Adrenal gland (tissue), 12 donors: ENCODE data around the gene FREM2. TPM values are rescaled to one million over a fixed set of nuclear protein-coding genes. Genes with fewer than 3 reads are reported as not detected.

Source experiments
- DNase-seq, 7 donors: peaks; one replicate each; pipeline ENCODE4 v3.0.0-alpha.2; 2019 to 2020
- H3K27ac ChIP-seq, 5 donors: fragments of 200-600 bp; sonication (generic) in 4 of 5; 1 replicate in 3 of 5; 2 replicates in 2 of 5; pipeline versions ENCODE4 v1.5.1 to v1.8.0; 2016 to 2020; ENCODE audit warnings: mild to moderate bottlenecking in 1 of 5
- H3K27me3 ChIP-seq: fragments of 200-600 bp; 2 replicates; pipeline ENCODE4 v1.8.0; 2021
- H3K36me3 ChIP-seq, 2 donors: fragments of 200-600 bp; replicated peaks in 1 of 2; 1 replicate in 1 of 2; 2 replicates in 1 of 2; pipeline versions ENCODE4 v1.5.1 to v1.8.0; 2018 to 2022
- H3K4me1 ChIP-seq, 2 donors: fragments of 200-600 bp; replicated peaks in 1 of 2; 1 replicate in 1 of 2; 2 replicates in 1 of 2; pipeline versions ENCODE4 v1.5.1 to v1.8.0; 2018 to 2021
- H3K4me3 ChIP-seq, 4 donors: fragments of 200-600 bp; sonication (generic) in 3 of 4; one replicate each; pipeline ENCODE4 v1.5.1; 2016 to 2018
- H3K9me3 ChIP-seq, 3 donors: fragments of 200-600 bp; sonication (generic) in 1 of 3; replicated peaks in 1 of 3; 1 replicate in 2 of 3; 2 replicates in 1 of 3; pipeline versions ENCODE4 v1.5.1 to v1.8.0; 2016 to 2021
- CTCF ChIP-seq, 6 experiments: fragments of 450-650 bp in 4 of 6; fragments of 200-600 bp in 2 of 6; sonication (generic) in 1 of 6; IDR thresholded peaks; 1 replicate in 5 of 6; 2 replicates in 1 of 6; pipeline versions ENCODE4 v1.5.1 to v1.8.0; 2016 to 2021; ENCODE audit warnings: antibody characterized with exemption in 6 of 6, mild to moderate bottlenecking in 2 of 6, moderate library complexity in 1 of 6
- POLR2A ChIP-seq, 2 donors: fragments of 450-650 bp; IDR thresholded peaks; one replicate each; pipeline ENCODE4 v1.6.1; 2017; ENCODE audit warnings: antibody characterized with exemption in 2 of 2, mild to moderate bottlenecking in 2 of 2, moderate library complexity in 1 of 2
- WGBS, 4 donors: extraction: QIAGEN DNeasy Blood & Tissue Kit in 2 of 4; methylation state at CpG; one replicate each; pipeline versions ENCODE4 v1.1.5 to v1.1.7; 2013 to 2017; 5-methylcytosine and 5-hydroxymethylcytosine counted together
- intact Hi-C, 2 donors: fragments of 100-400 bp; cut with DNase I; formaldehyde crosslinking; loops; one replicate each; pipeline versions ENCODE4 v1.14.1 to v1.15.0; 2022 to 2023
- polyA plus RNA-seq, 3 donors: library from polyadenylated mRNA; stranded (reverse); fragments of 200-250 nt in 2 of 3; fragments of 350-450 nt in 1 of 3; fragmentation: Illumina TruSeq in 1 of 3; extraction: RNeasy Lipid Tissue Mini Kit (QIAGEN cat#74804) in 1 of 3; gene quantifications; one replicate each; pipeline ENCODE4 v1.2.3, GENCODE V29; 2013 to 2014
- total RNA-seq, 9 donors: library from RNA; depleted of rRNA in 4 of 9; stranded (reverse); fragments of >200 nt in 4 of 9; fragments of 120-200 nt in 1 of 9; fragmentation: NEBNext Ultra II Directional in 1 of 9; extraction: Animal tissue kit (Norgen Biotek cat#: 25700) in 1 of 9; gene quantifications; one replicate each; pipeline versions ENCODE4 v1.1.0 to v1.2.4, GENCODE V29; 2013 to 2023
- donor health status: healthy with polysubstance abuse.
- donor health status: Bipolar disorder and iron deficiency.
- donor health status: DM: yes; HTN: yes; CAD: no.
- donor health status: DM: no; HTN: no; CAD: no.
- donor health status: DM: no; HTN: no; CAD: no.
- donor health status: DM: yes; HTN: yes; CAD: no.

The FREM2 gene
- total and polyA plus RNA-seq, 12 donors, result 0.10 to 414 (median 0.58) TPM

- DNase-seq, result no peak
- Histone ChIP-seq H3K9me3 (no peaks in the 10 kb centered on the region), H3K4me3 (no peak overlapping the region), H3K27ac (no peak overlapping the region), H3K4me1 (no peaks in the 10 kb centered on the region), H3K27me3 (no peaks in the 10 kb centered on the region), H3K36me3 (no peaks in the 10 kb centered on the region)
- intact Hi-C loops, result no loop called here
- TF ChIP-seq POLR2A (IDR thresholded peaks at IDR 0.05), result no peak
- no peak for TF ChIP-seq CTCF (IDR thresholded peaks at IDR 0.05)
- 72 to 84% (median 76%) methylated on average over 4 of the region's 4 CpGs for WGBS, 4 donors
Measured at GRCh38 chr13:38730332-38730731, 43.5 kb downstream of the FREM2 start.

GRCh38 chr13:38733146-38733545 lies 46.3 kb downstream of the FREM2 start:
- no peaks in the 10 kb centered on the region for H3K4me1 ChIP-seq
- H3K9me3 ChIP-seq, result no peaks in the 10 kb centered on the region
- TF ChIP-seq POLR2A (IDR thresholded peaks at IDR 0.05) (no peak), CTCF (IDR thresholded peaks at IDR 0.05) (no peak)
- WGBS, 4 donors, result 72 to 84% (median 74%) methylated on average over 1 of the region's 1 CpG
- no peak overlapping the region for H3K27ac ChIP-seq
- no peak overlapping the region for H3K4me3 ChIP-seq
- intact Hi-C loops, result no loop called here
- H3K36me3 ChIP-seq, result no peaks in the 10 kb centered on the region
- H3K27me3 ChIP-seq, result no peaks in the 10 kb centered on the region
- DNase-seq, result no peak

- intact Hi-C loops, result no loop called here
Measured at GRCh38 chr13:38735665-38736440, 49.0 kb downstream of the FREM2 start.

GRCh38 chr13:38743466-38743865 lies 56.6 kb downstream of the FREM2 start:
- Histone ChIP-seq H3K9me3 (no peaks in the 10 kb centered on the region), H3K4me1 (no peaks in the 10 kb centered on the region), H3K36me3 (no peaks in the 10 kb centered on the region), H3K27ac (no peak overlapping the region), H3K27me3 (no peaks in the 10 kb centered on the region), H3K4me3 (no peak overlapping the region)
- DNase-seq, result no peak
- 58 to 65% (median 61%) methylated on average over 4 of the region's 4 CpGs for WGBS, 4 donors
- intact Hi-C loops, result no loop called here
- TF ChIP-seq POLR2A (IDR thresholded peaks at IDR 0.05) (no peak), CTCF (IDR thresholded peaks at IDR 0.05) (no peak)

More at GRCh38 chr13:38735665-38736440, 49.0 kb downstream of the FREM2 start:
- DNase-seq, result no peak
- H3K27me3 ChIP-seq, result no peaks in the 10 kb centered on the region
- no peaks in the 10 kb centered on the region for H3K36me3 ChIP-seq
- H3K4me1 ChIP-seq, result no peaks in the 10 kb centered on the region
- TF ChIP-seq POLR2A (IDR thresholded peaks at IDR 0.05) (no peak), CTCF (IDR thresholded peaks at IDR 0.05) (no peak)
- WGBS, 4 donors, result 75 to 87% (median 81%) methylated on average over 6 of the region's 6 CpGs
- no peak overlapping the region for H3K4me3 ChIP-seq
- H3K27ac ChIP-seq, result no peak overlapping the region
- H3K9me3 ChIP-seq, result no peaks in the 10 kb centered on the region
